HG03135 (cell line): ENCODE data around the gene LCAT.

Experiments
- ATAC-seq: cut with Tn5 transposase; IDR thresholded peaks from one replicate; pipeline ENCODE4 v1.9.1; 2021; ENCODE audit warnings: mild to moderate bottlenecking, moderate library complexity; ENCODE audit not compliant: unreplicated experiment

LCAT gene

GRCh38 chr16:67968400-67969253 is 24.7 kb upstream of the LCAT start, which contains the start of gene SLC12A4:
Gene SLC12A4 (minus strand): TSS chr16:67968637. CDS start chr16:67968553, 84 bp downstream.
- peak; percentile 79 for ATAC-seq

- peak; percentile 18 for ATAC-seq
Measured at GRCh38 chr16:67967958-67968399, 24.1 kb upstream of the LCAT start.

GRCh38 chr16:67967183-67967957 is 23.4 kb upstream of the LCAT start:
- ATAC-seq = no peak

- no peak for ATAC-seq
Measured at GRCh38 chr16:67966549-67967182, 22.7 kb upstream of the LCAT start.

- no peak for ATAC-seq
Measured at GRCh38 chr16:67965668-67966548, 22.0 kb upstream of the LCAT start.

- ATAC-seq = no peak
Measured at GRCh38 chr16:67964477-67965131, 20.7 kb upstream of the LCAT start.

- no peak for ATAC-seq
Measured at GRCh38 chr16:67963662-67964321, 19.9 kb upstream of the LCAT start.

- no peak for ATAC-seq
Measured at GRCh38 chr16:67963292-67963661, 19.4 kb upstream of the LCAT start.

GRCh38 chr16:67962135-67962534 is 18.2 kb upstream of the LCAT start:
- no peak for ATAC-seq

GRCh38 chr16:67961551-67961957 is 17.6 kb upstream of the LCAT start:
- no peak for ATAC-seq

- ATAC-seq = no peak
Measured at GRCh38 chr16:67959536-67960329, 15.8 kb upstream of the LCAT start.

- no peak for ATAC-seq
Measured at GRCh38 chr16:67957622-67958021, 13.7 kb upstream of the LCAT start.

- no peak for ATAC-seq
Measured at GRCh38 chr16:67954421-67955196, 10.7 kb upstream of the LCAT start.

- no peak for ATAC-seq
Measured at GRCh38 chr16:67953641-67954375, 9.9 kb upstream of the LCAT start.

GRCh38 chr16:67951485-67951884 is 7.6 kb upstream of the LCAT start:
- no peak for ATAC-seq

- no peak for ATAC-seq
Measured at GRCh38 chr16:67950335-67950843, 6.5 kb upstream of the LCAT start.

- no peak for ATAC-seq
Measured at GRCh38 chr16:67949645-67950044, 5.7 kb upstream of the LCAT start.
